Coronary artery (tissue), 2 donors: Measurements from ENCODE around the gene MFSD1.
"Not testable (repeated sequence)": the region's sequence is repeated elsewhere in the genome, so short reads cannot be mapped to it uniquely, and the experiment has no call there.

Experiments used
- DNase-seq: peaks from one replicate; pipeline ENCODE4 v3.0.0-alpha.2; 2017; ENCODE audit warnings: low spot score
- H3K27ac ChIP-seq, 2 donors: fragments of 200-600 bp; sonication (generic); one replicate each; pipeline ENCODE4 v1.5.1; 2016 to 2019
- H3K4me3 ChIP-seq: fragments of 200-600 bp; sonication (generic); 2 replicates; pipeline ENCODE4 v1.5.1; 2016; ENCODE audit warnings: mild to moderate bottlenecking, moderate library complexity
- TF ChIP-seq, protein P1 (sequence below): fragments of 200-600 bp; sonication (generic); IDR thresholded peaks from one replicate; pipeline ENCODE4 v1.5.1; 2019; ENCODE audit warnings: antibody characterized with exemption

MFSD1 gene

DNA sequence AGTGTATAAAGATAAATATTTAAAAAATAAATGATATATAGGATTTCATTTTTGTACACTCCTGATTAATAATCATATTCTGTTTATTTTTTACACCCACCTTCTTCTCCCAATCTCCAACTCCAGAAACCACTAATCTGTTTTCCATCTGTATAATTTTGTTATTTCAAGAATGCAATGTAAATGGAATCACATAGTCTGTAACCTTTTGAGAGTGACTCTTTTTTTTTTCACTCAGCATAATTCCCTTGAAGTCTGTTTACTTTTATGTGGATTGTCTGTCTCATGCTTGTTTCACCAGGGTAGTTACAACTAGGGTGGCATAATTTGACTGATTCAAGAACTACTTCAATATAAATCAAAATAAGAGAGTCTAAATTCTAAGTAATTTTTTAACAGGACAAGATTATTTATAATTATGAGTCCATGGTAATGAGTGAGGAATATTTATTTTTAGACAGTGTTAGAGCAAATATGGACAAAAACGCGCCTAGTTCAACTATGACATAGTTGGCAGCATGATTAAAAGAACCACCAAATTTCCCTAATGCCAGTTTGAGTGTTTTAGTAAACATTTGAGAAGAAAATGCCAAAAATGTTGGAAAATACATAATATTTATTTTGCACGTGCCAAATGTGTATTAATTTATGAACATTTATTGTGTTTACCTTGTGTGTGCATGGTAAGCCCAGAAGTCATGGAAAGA is 19.4 kb upstream of the MFSD1 start:
- H3K27ac ChIP-seq: no peak overlapping the region
- H3K4me3 ChIP-seq: no peak overlapping the region
- DNase-seq: no peak
- TF ChIP-seq, protein P1, sequence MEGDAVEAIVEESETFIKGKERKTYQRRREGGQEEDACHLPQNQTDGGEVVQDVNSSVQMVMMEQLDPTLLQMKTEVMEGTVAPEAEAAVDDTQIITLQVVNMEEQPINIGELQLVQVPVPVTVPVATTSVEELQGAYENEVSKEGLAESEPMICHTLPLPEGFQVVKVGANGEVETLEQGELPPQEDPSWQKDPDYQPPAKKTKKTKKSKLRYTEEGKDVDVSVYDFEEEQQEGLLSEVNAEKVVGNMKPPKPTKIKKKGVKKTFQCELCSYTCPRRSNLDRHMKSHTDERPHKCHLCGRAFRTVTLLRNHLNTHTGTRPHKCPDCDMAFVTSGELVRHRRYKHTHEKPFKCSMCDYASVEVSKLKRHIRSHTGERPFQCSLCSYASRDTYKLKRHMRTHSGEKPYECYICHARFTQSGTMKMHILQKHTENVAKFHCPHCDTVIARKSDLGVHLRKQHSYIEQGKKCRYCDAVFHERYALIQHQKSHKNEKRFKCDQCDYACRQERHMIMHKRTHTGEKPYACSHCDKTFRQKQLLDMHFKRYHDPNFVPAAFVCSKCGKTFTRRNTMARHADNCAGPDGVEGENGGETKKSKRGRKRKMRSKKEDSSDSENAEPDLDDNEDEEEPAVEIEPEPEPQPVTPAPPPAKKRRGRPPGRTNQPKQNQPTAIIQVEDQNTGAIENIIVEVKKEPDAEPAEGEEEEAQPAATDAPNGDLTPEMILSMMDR: no peak

DNA sequence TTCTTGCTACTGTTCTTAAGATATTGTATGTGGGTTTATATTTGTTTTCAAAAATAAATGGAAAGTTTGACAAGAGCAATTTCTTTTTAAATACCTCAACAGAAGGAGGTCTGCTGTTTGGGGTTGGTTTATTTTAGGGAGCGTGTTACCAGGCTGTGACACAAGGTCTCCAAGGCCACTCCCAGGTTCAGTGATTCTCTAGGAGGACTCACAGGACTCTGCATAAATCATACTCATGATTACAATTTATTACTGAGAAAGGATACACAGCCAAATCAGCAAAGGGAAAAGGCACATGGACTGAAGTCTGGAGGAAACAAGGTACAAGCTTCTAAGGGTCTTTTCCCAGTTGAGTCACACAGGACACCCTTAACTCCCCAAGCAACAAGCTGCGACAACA is 18.8 kb upstream of the MFSD1 start:
- Histone ChIP-seq H3K4me3 (no peak overlapping the region), H3K27ac (no peak overlapping the region)
- TF ChIP-seq, protein P1: no peak
- DNase-seq: no peak

DNA sequence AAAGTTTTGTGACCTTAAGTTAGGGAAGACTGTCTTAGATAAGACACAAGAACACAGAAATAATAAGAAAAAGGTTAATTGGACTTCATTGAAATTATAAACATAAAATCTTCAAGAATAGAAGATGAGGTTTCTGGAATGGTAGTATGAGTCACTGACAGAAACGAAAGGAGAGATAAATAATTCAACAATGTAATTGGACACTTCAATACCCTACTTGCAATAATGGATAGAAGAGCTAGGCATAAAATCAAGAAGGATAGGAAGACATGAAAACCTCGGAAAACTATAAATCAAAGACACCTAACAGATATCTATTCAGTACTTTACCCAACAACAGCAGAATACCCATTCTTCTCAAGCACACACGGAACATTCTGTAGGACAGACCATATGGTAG is 15.9 kb upstream of the MFSD1 start:
- Histone ChIP-seq H3K27ac (no peak overlapping the region), H3K4me3 (no peak overlapping the region)
- DNase-seq: no peak
- TF ChIP-seq, protein P1: no peak

DNA sequence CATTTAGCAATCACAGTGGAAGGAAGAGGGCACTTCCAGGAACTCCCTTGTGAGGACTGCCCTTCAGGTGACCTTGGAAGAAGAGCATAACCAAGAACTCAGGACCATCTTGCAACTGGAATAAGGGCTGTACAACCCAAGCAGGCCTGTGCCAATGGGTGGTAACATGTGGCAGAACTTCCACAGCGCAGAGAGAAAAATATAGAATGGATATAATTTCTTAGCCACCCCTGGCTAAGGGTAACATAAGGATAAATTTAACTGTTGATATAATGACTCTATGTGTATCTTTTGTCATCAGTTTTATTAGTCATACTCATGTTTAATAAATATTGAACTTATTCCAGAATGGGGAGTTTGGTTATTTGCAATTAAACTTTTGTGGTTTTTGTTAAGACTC is 13.4 kb upstream of the MFSD1 start:
- Histone ChIP-seq H3K4me3 (no peak overlapping the region), H3K27ac (no peak overlapping the region)
- TF ChIP-seq, protein P1: no peak
- no peak for DNase-seq

- no peak overlapping the region for H3K4me3 ChIP-seq
- TF ChIP-seq, protein P1: no peak
- no peak for DNase-seq
- no peak overlapping the region for H3K27ac ChIP-seq
Observed at GRCh38 chr3:158789592-158789991, 12.3 kb upstream of the MFSD1 start.

- TF ChIP-seq, protein P1: peak; percentile 54
- DNase-seq: no peak
- no peak overlapping the region for H3K27ac ChIP-seq
- H3K4me3 ChIP-seq: peak overlapping the region; percentile 27
Observed at GRCh38 chr3:158790901-158791589, 10.8 kb upstream of the MFSD1 start.

DNA sequence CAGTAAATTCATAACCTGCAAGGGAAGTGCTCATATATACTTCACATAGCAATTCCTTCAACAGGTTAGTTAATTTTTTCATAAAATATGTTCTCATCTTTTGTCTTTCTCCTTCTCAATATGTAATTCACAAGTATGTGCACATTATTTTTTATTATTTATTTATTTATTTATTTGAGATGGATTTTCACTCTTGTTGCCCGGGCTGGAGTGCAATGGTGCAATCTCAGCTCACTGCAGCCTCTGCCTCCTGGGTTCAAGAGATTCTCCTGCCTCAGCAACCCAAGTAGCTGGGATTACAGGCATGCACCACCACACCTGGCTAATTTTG is 10.3 kb upstream of the MFSD1 start:
- H3K27ac ChIP-seq, DNase-seq, H3K4me3 ChIP-seq: not testable (repeated sequence)
